Astrocyte of the spinal cord (primary cell): ENCODE measurements around the gene HMGN4.
"Not testable (repeated sequence)": the region's sequence is repeated elsewhere in the genome, so short reads cannot be mapped to it uniquely, and the experiment has no call there.

Experiments
- DNase-seq: peaks from one replicate; pipeline ENCODE4 v3.0.0; 2011; ENCODE audit warnings: low read depth, low spot score
- H3K4me3 ChIP-seq: 2 replicates; pipeline ENCODE4 v1.5.1; 2011; ENCODE audit warnings: low read depth, mild to moderate bottlenecking, low read length, moderate library complexity
- CTCF ChIP-seq: IDR thresholded peaks from 2 replicates; pipeline ENCODE4 v1.5.1; 2012; ENCODE audit warnings: low read depth, mild to moderate bottlenecking, low read length, inconsistent platforms
- in situ Hi-C: cut with HindIII; loops from 2 replicates; pipeline ENCODE4 v1.10.0; 2017; ENCODE audit warnings: low sequenced_read_pairs

HMGN4 gene

GRCh38 chr6:26514984-26515383 lies 23.2 kb upstream of the HMGN4 start:
- TF ChIP-seq CTCF, result no peak
- in situ Hi-C loops, result no loop called here
- DNase-seq, result peak; percentile 8
- no peak overlapping the region for H3K4me3 ChIP-seq

- H3K4me3 ChIP-seq, result no peak overlapping the region
- no peak for TF ChIP-seq CTCF
- in situ Hi-C loops, result no loop called here
- peak; percentile 10 for DNase-seq
Measured at GRCh38 chr6:26516481-26517427, 21.4 kb upstream of the HMGN4 start.

- no peak overlapping the region for H3K4me3 ChIP-seq
- DNase-seq, result no peak
- no peak for TF ChIP-seq CTCF
- in situ Hi-C loops, result no loop called here
Measured at GRCh38 chr6:26519359-26519758, 18.8 kb upstream of the HMGN4 start.

GRCh38 chr6:26520237-26520849 lies 17.8 kb upstream of the HMGN4 start:
- DNase-seq, result peak; percentile 74
- no peak for TF ChIP-seq CTCF
- H3K4me3 ChIP-seq, result peak overlapping the region; percentile 19
- in situ Hi-C loops, result no loop called here

- TF ChIP-seq CTCF, result no peak
- in situ Hi-C loops, result no loop called here
- DNase-seq, result peak; percentile 88
- peak overlapping the region; percentile 45 for H3K4me3 ChIP-seq
Measured at GRCh38 chr6:26520850-26521599, 17.1 kb upstream of the HMGN4 start.

- DNase-seq, result peak; percentile 55
- in situ Hi-C loops, result no loop called here
- no peak for TF ChIP-seq CTCF
Measured at GRCh38 chr6:26521600-26522391, 16.4 kb upstream of the HMGN4 start.

GRCh38 chr6:26522486-26523228 lies 15.5 kb upstream of the HMGN4 start:
- in situ Hi-C loops, DNase-seq: not testable (repeated sequence)
- H3K4me3 ChIP-seq, result peak overlapping the region; percentile 45

More at GRCh38 chr6:26521600-26522391, 16.4 kb upstream of the HMGN4 start:
- H3K4me3 ChIP-seq, result peak overlapping the region; percentile 45

- H3K4me3 ChIP-seq, DNase-seq, in situ Hi-C loops: not testable (repeated sequence)
Measured at GRCh38 chr6:26524314-26524713, 13.9 kb upstream of the HMGN4 start.
